IPS DF 4.7 (cell line): ENCODE data around the gene GLCE.
"Not testable (repeated sequence)": the region's sequence is repeated elsewhere in the genome, so short reads cannot be mapped to it uniquely, and the experiment has no call there.

Experiments used
- DNase-seq: peaks from one replicate; pipeline ENCODE4 v3.0.0-alpha.2; 2013; ENCODE audit warnings: low spot score; ENCODE audit errors: extremely low read depth

GLCE gene

DNA sequence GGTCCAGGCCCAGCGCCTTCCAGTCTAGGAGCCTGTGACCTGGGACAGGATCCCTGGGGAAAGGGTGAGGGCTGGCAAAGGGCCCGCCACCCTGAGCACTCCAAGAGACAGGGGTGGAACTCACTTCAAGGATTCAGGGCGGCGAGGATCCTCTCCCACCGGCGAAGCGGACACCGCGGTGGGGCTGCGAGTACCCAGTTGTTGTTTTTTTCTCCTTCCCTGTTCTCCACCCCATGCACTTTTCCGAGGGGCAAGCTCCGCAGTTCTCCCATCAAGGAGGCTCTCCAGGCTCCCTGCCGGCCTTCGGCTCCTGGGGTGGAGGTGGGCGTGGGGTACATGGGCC is 137.9 kb downstream of the GLCE start:
- no peak for DNase-seq

DNA sequence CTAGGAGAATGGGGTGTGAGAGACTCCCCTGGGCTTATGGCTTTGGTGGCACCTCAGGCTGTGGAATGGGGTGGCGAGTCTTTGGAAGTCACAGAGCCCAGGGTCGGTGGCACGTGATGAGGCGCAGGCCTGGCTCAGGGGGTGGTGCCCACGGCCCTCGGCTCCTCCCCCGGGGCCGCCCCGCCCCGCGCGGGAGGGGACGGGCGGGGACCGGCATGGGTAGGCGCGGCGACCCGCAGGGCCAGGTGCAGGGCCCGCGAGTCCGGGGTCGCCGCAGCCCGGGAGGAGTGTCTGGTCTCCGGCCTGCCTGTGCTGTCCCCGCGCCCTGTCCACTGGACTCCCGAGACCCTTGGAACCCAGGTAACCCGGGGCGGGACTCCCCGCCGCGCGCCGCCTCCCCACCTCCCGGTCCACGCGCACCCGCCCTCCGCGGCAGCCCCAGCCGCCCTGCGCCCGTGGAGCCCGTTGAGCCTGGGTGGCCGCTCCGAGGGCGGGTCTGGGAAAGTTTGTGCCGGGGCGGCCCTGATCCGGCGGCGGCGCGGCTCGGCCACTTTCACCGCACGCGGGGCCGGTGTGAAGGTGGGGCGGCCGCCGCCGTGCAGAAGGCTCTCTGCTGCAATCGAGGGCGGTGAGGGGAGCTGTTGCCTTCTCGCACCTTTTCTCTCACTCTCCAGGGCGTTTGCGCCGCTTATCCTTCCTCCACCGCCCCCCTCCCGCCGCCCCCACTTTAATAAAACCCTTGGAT is 138.4 kb downstream of the GLCE start, which contains the start of gene PAQR5:
TSS of gene PAQR5 (plus strand) at position 216 of the 745 bp plus-strand sequence. CDS start 61,169 bp downstream, outside the sequence.
- no peak for DNase-seq

DNA sequence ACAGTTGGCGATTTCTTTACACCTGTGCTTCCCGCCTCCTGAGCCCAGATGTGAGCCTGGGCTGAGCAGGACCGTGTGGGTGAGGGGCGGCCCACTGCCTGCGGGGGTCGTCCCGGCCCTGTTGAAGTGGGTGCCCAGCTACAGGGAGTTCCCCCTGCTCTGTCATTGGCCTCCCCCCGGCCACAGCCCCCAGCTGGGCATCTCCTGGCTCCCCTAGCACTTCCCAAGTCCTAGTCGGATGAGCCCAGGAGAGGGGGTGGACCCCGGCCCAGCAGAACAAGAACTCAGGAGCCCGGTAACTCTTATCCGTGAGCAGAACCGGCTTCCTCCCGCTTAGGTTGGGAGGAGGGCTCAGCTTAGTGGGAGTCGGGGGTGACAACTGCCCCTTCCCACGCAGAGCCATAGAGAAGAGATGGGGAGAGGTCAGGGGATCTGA is 139.0 kb downstream of the GLCE start:
- DNase-seq, result no peak

DNA sequence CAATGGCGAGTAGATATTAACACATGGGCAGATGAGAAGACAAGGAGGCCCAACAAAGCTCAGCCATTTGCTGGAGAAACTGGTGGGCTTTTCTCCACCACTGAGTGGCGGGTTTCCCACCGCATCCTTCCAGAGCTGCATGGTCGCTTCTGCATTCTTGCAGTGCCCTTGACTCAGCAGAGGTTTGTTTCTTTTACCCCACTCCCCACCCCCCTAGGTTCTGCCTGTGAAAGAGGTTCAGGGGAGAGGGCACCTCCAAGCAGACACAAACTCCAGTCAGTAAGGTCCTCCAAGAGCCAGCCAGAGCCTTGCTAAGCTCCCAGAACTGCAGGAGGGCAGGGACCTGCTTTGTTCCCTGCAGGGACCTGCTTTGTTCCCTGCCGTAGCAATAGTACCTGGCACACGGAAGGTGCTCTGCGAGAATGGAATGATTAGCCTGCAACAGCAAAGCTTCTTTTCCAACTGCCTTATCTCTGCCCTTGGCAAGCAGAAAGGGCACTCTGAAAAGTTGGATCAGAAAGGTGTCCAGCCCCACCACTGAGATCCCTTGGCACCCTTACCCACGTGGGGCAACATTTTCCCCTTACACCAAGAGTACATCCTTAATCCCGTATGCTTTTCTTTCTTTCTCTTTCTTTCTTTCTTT is 139.6 kb downstream of the GLCE start:
- DNase-seq, result no peak

DNA sequence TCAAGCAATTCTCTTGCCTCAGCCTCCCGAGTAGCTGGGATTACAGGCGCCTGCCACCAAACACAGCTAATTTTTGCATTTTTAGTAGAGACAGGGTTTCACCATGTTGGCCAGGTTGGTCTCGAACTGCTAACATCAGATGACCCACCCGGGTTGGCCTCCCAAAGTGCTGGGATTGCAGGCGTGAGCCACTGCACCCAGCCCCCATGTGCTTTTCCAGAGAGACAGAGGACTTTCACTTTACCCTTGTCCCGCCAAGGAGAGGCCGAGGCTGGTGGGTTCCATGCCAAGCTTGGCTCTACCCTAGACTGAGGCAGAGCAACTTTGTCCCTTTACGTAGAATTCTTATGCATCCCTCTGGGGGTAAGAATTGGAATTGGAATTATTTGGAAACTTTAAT is 140.7 kb downstream of the GLCE start:
- not testable (repeated sequence) for DNase-seq

DNA sequence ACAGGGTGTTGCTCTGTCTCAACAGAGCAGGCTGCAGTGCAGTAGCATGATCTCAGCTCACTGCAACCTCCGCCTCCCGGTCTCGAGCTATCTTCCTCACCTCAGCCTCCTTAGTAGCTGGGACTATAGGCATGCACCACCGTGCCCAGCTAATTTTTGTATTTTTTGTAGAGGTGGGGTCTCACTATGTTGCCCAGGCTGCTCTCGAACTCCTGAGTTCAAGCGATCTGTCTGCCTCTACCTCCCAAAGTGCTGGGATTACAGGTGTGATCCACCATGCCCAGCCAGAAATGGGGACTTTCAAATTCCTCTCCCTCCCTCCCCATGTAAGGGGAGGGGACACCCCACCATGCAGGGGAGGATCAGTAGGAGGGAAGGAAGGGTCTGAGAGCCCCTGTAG is 141.7 kb downstream of the GLCE start:
- not testable (repeated sequence) for DNase-seq

DNA sequence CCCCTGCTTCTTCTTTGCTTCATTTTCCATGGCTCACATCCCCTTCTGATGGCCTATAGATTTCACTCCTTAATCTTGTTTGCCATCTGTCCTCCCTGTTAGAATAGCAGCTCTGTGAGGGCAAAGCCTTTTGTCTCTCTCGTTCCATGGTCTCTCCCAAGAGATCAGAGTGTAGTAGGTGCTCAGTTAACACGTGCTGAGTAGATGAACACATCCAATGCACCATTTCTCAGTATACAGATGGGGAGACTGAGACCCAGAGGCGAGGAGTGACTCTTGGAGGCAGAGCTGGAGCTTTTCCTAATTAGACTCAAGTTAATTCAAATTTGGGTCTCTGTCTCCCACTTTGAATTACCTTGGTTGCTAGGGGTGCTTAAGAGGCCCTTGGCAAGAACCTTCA is 142.5 kb downstream of the GLCE start:
- DNase-seq, result no peak

DNA sequence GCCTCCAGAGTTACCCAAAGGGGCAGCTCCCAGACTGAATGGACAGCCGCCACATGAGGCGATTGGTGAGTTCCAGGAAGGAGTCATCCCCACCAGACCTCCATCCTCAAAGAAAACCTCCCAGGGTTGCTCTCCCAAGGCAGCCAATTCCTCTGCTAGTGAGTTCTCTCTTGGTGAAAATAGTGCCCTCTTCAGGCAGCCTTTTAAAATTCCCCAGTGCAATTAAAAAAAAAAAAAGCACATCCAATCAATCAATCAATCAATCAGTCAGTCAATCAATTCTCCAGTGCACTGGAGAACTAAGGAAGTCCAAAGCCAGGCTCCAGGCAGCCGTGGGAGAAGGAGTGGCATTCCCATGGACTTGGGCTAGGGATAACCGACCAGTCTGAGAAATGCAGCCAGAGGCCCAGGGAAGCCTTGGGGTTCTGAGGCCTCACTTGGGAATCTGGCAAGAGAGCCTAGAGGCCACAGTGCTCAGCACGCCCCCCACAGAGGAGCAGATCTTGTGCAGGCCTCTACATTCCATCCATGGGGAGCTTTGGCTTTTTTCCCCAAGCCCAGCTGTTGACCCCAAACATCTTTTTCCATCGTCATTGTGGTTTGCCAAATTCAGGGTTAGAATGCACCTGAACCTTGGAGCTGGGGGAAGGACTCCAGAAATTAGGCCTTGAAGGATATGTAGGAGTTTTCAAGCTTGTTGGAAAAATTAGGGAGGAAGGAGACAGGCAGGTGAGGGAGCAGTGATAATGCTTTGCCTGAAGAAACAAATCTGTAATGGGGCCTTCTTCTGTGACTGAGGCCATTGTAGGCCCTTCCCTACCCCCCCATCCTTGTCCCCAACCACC is 143.1 kb downstream of the GLCE start:
- no peak for DNase-seq

DNA sequence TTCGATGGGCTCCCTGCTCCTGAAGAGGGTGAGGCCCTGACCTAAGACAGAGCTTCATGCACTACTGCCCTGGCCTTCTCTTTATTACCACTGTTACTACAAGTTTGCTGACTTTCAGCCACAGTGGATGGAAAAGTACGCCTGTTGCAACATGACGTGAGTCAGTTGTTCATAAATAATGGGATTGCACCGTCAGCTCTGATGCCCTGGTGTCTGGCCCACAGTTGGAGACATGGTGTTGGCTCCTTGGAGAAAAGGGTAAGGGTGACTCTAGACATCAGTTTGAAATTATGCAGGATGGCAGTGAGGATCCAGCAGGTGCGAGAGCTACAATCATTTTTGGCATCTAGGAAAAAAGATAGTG is 143.7 kb downstream of the GLCE start:
- no peak for DNase-seq

DNA sequence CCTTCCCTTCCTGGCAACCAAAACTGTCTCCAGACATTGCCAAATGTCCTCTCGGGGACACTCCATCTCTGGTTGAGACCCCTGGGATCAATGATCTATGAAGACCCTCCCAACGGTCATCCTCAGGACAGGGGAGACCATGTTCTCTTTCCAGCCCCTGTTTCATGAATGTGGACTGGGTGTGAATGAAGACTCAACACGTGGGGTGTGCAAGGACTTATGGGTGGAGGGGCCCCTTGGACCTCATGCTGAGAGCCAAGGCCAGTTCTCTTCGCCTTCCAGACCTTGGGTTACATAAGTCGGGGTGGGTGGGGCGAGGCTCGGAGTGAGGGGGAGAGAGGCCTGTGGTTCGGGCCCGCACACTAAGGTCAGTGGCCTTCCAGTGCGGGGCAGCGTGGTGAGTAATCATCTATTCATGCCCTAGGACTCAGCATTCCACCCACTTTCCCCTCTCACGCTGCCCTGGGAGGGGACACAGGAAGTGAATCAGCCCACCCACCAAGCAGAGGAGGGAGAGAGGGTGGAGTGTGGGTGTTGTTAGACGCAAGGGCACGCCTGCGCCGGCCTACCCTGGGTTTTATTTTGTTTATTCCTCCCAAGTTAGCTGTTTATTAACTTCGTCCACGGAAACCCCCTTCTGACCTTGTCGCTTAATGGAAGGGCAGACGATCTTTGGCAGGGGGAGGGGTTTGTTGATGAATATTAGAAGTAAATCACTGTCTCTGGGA is 144.9 kb downstream of the GLCE start:
- DNase-seq, result no peak

DNA sequence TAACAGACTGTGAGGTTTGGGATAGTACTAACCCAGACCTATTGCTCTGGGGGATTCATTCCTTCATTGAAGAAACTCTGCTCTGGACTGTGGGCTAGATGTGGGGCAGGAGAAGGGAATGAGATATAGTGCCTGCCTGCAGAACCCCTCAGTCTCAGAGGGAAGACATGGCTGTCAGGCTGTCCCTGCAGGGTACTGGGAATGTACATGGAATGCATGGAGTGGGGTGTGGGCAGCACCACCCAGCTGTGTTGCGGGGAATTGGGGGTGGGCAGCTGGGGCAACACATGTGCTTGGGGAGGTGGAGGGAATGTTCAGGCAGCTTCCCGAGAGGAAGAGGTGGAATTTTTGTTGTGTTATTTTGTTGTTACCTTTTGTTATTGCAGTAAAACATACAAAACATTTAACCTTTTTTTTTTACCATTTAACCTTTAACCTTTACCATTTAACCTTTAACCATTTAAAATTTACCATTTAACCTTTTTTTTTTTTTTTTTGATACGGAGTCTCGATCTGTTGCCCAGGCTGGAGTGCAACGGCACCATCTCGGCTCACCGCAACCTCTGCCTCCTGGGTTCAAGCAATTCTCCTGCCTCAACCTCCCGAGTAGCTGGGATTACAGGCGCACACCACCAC is 145.6 kb downstream of the GLCE start:
- no peak for DNase-seq

DNA sequence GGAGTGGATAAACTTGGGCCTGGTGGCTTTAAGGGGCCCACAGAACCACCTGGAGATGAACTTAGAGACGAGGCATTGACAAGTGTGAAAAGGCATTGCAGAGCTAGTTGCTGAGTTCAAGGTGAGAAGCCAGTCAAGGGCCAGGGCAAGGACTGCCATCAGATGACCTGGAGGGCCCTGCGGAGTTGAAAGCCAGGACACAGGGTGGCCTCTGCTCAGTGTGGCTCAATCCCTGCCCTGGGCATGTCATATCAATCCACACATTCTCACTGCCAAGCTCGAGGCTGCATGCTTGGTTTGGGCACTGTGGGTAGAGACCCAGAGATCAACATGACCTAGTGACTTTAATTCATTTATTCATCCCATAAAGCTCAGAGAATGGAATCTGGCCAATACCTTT is 147.5 kb downstream of the GLCE start:
- no peak for DNase-seq

DNA sequence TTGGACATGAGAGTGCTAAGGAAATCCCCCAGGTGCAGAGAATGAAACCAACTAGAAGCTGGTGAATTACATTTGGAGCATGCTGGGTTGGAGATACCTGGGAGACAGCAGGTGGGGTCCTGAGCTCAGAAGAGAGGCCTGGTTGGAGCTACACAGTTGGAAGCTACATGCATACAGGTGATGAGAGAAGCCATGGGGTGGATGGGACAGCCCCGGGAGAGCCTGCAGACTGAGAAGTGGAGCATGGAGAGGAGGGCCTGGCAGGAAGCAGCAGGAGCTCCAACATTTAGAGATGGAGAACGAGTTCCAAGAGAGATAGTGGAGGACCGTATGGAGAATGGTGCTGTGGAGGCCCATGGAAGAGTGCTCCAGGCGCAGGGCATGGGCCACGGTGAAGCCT is 148.5 kb downstream of the GLCE start:
- no peak for DNase-seq

DNA sequence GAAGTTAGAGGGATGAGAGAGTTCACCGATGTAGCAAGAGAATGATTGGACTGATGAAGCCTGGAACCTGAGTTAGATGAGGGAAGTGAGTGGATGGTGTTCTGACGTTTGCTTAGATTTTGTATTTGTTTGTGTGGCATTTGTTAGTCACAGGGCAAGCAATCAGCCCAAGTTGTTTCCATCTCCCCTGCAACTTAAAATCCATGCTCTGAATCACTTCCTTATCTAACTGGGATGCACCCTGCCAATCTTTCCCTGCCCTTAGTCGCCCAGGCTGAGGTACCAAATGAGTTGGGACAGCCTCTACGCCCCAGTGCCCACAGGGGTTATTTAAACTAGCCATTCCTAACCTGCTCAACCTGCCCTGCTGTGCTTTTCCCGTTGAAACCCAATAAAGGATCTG is 150.9 kb downstream of the GLCE start:
- DNase-seq, result no peak

DNA sequence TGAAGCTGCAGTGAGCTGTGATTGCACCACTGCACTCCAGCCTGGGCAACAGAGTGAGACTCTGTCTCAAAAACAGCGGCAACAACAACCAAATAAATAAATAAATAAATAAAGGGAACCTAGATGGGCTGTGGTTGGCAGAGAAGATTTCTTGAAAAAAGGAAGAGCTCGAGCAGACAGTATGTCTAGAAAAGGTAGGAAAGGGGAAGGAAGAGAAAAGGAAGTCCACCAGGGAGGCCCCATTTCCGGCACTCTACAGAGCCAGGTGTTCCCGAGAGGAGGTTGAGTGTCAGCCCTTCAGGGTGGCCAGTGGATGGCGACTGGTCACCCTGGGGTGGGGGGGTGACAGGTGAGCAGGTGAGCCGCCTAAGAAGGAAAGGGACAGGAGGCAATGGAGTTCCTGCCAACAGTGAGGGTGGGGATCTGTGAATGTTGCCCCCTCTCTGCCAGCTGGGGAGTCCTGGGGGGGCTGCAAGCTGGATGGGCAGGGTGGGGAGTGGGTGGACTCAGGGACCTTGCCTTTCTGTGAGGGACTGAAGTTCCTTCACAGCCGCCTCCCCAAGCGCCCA is 153.1 kb downstream of the GLCE start:
- DNase-seq, result no peak

DNA sequence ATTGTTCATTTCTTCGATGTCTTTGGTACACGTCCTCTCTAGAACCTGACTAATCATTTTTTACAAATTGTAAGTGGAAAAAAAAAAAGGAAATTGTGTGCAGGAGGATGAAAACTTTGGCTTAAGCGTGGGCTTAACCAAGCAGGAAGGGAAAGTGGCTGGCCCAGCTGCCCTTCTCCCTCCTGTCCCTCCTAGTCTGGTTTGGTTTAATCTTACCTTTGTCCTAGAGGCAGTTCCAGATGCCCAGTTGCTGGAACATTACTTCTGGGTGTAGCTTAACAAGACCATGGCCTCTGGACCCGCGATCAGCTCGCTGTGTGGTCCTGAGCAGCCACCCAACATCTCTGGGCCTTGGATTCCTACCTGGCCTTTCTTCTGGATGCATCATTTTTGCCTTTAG is 153.7 kb downstream of the GLCE start:
- DNase-seq, result no peak

DNA sequence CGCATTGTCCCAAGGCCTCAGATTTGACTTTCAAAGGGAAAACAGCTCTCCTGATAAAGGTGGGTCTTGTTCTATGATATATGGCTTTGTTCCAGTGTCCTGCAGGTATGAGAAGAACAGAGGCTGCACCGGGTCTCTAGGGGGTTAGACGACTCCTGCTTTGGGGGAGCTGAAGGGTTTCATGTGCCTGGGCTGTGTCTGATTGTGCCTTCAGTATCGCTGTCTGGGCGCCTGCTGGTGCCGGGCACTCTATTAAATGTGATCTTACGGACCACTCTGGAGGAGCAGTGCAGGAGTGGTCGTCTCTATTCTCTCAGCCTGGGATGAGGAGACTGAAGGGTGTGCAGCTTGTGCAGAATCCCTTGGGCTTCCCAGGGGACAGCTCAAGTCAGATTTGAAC is 154.3 kb downstream of the GLCE start:
- DNase-seq, result no peak

DNA sequence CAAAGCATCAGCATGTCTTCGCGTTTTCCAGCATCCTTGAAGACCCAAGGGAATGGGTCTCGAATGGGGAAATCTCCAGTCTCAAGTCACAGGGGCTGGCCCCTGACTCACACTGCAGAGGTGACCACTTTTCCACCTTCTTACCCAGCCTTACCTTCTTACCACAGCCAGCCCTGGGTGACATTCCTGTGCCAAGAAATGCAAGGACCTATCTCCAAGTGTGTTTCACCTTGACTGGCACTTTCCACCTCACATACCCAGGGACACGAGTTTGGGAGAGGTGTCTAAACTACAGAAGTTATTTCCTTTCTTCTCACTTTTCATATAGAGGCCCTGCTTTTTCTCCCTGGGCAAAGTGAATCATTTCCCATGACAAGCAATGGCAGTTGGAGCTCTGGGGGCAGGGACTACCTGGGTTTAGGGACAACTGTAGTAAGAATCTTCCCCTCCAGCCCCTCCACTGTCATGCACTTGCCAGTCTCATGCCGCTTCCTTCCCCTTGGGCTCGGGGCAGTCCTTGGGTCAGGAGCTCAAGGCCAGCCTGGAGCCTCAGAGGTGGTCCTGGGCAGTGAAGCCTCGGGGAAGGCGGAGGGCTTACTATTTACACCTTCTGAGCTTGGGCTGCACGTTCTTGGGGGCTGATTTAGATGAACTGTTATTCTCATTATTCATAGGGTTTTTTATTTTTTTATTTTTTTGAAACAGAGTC is 155.1 kb downstream of the GLCE start:
- DNase-seq, result no peak

DNA sequence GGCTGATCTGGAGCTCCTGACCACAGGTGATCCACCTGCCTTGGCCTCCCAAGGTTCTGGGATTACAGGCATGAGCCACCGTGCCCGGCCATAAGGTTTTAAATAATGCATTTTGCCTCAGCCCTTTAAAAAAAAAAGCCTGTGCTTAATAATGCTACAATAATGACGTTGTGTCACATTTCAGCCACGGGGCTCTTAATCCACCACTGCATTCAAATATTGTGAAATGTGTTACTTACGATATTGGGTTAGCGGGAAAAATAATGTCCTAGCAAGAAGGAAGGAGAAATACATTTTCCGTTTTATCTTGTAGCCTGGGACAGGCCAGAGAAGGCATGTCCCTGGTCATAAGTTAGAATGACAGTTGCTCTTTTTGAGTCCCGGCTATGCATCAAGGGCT is 155.9 kb downstream of the GLCE start:
- DNase-seq, result no peak

DNA sequence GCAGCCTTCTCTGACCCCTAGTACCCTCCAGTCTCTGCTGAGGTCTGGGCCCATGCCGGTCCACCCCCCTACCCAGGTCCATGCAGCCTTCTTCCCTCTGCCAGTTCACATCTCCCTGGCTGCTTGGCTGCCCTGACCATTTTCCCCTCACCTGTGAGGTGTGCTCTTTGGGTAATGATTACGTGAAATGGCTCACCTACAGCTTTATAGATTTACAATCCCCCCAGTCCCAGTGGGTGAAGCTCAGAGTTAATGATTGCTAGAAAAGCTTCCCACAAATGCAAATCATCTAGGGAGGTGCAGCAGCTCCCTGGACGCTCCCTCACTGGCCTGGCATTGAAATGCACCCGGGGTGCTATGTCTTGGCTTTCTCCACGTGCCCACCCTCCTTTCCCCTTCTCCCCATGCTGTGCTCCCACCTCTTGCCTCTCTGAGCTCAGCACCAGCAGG is 157.0 kb downstream of the GLCE start:
- no peak for DNase-seq
